HepG2 (cell line): ENCODE data around the gene CDK6. TPM values are rescaled to one million over a fixed set of nuclear protein-coding genes. Genes with fewer than 3 reads are reported as not detected.
A peak's percentile ranks its signal among the peaks of the same experiment; 100 is the strongest.

ENCODE experiments used
- CCDC6 ChIP-seq: sonication (generic); formaldehyde crosslinking; IDR thresholded peaks from 2 replicates; pipeline ENCODE4 v1.8.1; 2022; ENCODE audit warnings: mild to moderate bottlenecking, missing genetic modification reagents, moderate library complexity
- CENPX ChIP-seq: sonication (generic); formaldehyde crosslinking; IDR thresholded peaks from 2 replicates; pipeline ENCODE4 v1.9.0; 2021; ENCODE audit warnings: mild to moderate bottlenecking, missing genetic modification reagents, moderate library complexity
- FOXP1 ChIP-seq, 2 experiments: fragments of 450-650 bp in 1 of 2; IDR thresholded peaks; 2 replicates each; pipeline ENCODE4 v1.6.1; 2017 to 2018; ENCODE audit warnings: antibody characterized with exemption in 1 of 2
- FUBP1 ChIP-seq: sonication (generic); formaldehyde crosslinking; IDR thresholded peaks from 2 replicates; pipeline ENCODE4 v1.5.1; 2020; ENCODE audit warnings: missing genetic modification reagents, mild to moderate bottlenecking, borderline replicate concordance
- HMGXB4 ChIP-seq, 2 experiments: sonication (generic) in 1 of 2; formaldehyde crosslinking in 1 of 2; IDR thresholded peaks; 2 replicates each; pipeline versions ENCODE4 v1.4.0 to v1.6.1; 2018 to 2020; ENCODE audit warnings: missing genetic modification reagents in 2 of 2, borderline replicate concordance in 1 of 2, low read depth in 1 of 2, mild to moderate bottlenecking in 1 of 2, missing biosample characterization in 1 of 2
- MIER2 ChIP-seq: IDR thresholded peaks from 2 replicates; pipeline ENCODE4 v1.6.1; 2016; ENCODE audit warnings: missing biosample characterization, missing genetic modification reagents
- REST ChIP-seq, 2 experiments: IDR thresholded peaks; 2 replicates each; pipeline ENCODE4 v1.6.1; 2011 to 2012; ENCODE audit warnings: low read length in 2 of 2, borderline replicate concordance in 1 of 2, low read depth in 1 of 2, mild to moderate bottlenecking in 1 of 2, moderate library complexity in 1 of 2
- SMAD3 ChIP-seq: sonication (generic); formaldehyde crosslinking; IDR thresholded peaks from 2 replicates; pipeline ENCODE4 v1.4.0; 2020; ENCODE audit warnings: missing genetic modification reagents
- TCF12 ChIP-seq, 2 experiments: fragments of 450-650 bp in 1 of 2; sonication (generic) in 1 of 2; formaldehyde crosslinking in 1 of 2; IDR thresholded peaks; 2 replicates each; pipeline versions ENCODE4 v1.6.1 to v1.8.0; 2017 to 2022; ENCODE audit warnings: antibody characterized with exemption in 1 of 2, mild to moderate bottlenecking in 1 of 2, missing genetic modification reagents in 1 of 2, moderate library complexity in 1 of 2
- ZMAT5 ChIP-seq: sonication (generic); formaldehyde crosslinking; IDR thresholded peaks from 2 replicates; pipeline ENCODE4 v1.5.0; 2020; ENCODE audit warnings: mild to moderate bottlenecking, low read depth, missing genetic modification reagents, borderline replicate concordance
- ZNF460 ChIP-seq: sonication (generic); formaldehyde crosslinking; IDR thresholded peaks from 2 replicates; pipeline ENCODE4 v1.5.1; 2020; ENCODE audit warnings: missing genetic modification reagents, mild to moderate bottlenecking, borderline replicate concordance
- ZNF839 ChIP-seq: sonication (generic); formaldehyde crosslinking; IDR thresholded peaks from 2 replicates; pipeline ENCODE4 v1.4.0; 2020; ENCODE audit warnings: missing genetic modification reagents, mild to moderate bottlenecking, borderline replicate concordance
- polyA plus RNA-seq, 8 experiments: library from polyadenylated mRNA; depleted of rRNA in 3 of 8; stranded (reverse) in 7 of 8; unstranded in 1 of 8; fragments of >200 nt; fragmentation: Illumina TruSeq in 4 of 8; extraction: Trizol in 4 of 8; gene quantifications; 2 replicates each; pipeline versions ENCODE4 v1.2.1 to v1.2.3, GENCODE V29; 2011 to 2016; ENCODE audit warnings: low read depth in 4 of 8, missing spikeins in 1 of 8, mixed read lengths in 1 of 8; ENCODE audit not compliant: insufficient read depth in 1 of 8
- total RNA-seq, 5 experiments: library from RNA; depleted of rRNA; stranded (reverse); fragments of >200 nt; fragmentation: Illumina TruSeq; extraction: Trizol; gene quantifications; 2 replicates each; pipeline ENCODE4 v1.2.3, GENCODE V29; 2016; ENCODE audit warnings: low read depth in 1 of 5
- TF ChIP-seq, protein P1 (sequence below): sonication (generic); formaldehyde crosslinking; IDR thresholded peaks from 2 replicates; pipeline ENCODE4 v1.5.1; 2020; ENCODE audit warnings: mild to moderate bottlenecking, missing genetic modification reagents, borderline replicate concordance

CDK6 gene
- total and polyA plus RNA-seq, 2 of the 13 experiments (the other 11 are each of a cell fraction or from before 2014, with no cell fraction given), result 34.6 to 90.8 TPM

DNA sequence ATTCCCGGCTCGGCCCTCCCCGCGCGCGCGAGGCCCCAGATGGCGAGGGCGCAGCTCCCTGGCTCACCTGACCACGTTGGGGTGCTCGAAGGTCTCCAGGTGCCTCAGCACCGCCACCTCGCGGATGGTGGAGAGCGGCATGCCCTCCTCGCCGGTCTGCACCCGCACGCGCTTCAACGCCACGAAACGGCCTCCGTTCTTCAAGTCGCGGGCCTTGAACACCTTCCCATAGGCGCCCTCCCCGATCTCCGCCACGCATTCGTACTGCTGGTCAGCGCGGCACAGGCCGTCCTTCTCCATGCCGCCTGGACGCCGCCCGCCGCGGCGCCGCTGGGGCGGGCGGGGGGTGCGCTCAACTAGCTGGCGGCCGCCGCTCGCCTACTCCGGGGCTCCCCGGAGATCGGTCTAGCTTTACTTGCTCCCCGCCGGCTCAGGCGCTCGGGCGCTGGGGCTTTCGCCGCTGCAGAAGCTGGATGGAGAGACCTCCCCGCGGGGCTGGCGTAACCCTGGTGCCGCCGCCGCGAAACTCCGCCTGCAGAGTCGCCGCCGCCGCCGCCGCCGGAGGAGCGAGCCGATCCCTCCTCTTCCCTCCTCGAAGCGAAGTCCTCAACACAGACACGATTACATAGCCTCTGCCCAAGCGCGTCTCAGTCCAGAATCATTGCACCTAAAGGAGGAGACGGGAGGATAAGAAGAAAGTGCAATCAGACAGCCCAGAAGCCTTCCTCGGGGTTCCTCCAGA, 3.2 kb downstream of the CDK6 start (continued):
- TF ChIP-seq ZNF460 (no peak), SMAD3 (CRISPR knock-in tag) (0 out of 2 replicates have a peak, but pooled peaks have one; percentile 58), ZNF839 (CRISPR knock-in tag) (no peak), REST (IDR thresholded peaks at IDR 0.05; ENCODE audit: borderline replicate concordance in 1 of 2, low read depth in 1 of 2, low read length in 2 of 2) (no peak), CCDC6 (CRISPR knock-in tag) (peak; percentile 77; the same call in 1 of the 2 replicates), CENPX (CRISPR knock-in tag) (no peak), FUBP1 (CRISPR knock-in tag) (no peak), ZMAT5 (CRISPR knock-in tag) (no peak), MIER2 (CRISPR knock-in tag) (no peak), TCF12 (IDR thresholded peaks at IDR 0.05) (no peak), TCF12 (CRISPR knock-in tag; IDR thresholded peaks at IDR 0.05) (peak; percentile 64; the same call in 1 of the 2 replicates), HMGXB4 (CRISPR knock-in tag; IDR thresholded peaks at IDR 0.05; ENCODE audit: borderline replicate concordance in 1 of 2, low read depth in 1 of 2) (peak; percentile 97), FOXP1 (IDR thresholded peaks at IDR 0.05) (no peak), FOXP1 (CRISPR knock-in tag; IDR thresholded peaks at IDR 0.05) (no peak)
- TF ChIP-seq, protein P1, sequence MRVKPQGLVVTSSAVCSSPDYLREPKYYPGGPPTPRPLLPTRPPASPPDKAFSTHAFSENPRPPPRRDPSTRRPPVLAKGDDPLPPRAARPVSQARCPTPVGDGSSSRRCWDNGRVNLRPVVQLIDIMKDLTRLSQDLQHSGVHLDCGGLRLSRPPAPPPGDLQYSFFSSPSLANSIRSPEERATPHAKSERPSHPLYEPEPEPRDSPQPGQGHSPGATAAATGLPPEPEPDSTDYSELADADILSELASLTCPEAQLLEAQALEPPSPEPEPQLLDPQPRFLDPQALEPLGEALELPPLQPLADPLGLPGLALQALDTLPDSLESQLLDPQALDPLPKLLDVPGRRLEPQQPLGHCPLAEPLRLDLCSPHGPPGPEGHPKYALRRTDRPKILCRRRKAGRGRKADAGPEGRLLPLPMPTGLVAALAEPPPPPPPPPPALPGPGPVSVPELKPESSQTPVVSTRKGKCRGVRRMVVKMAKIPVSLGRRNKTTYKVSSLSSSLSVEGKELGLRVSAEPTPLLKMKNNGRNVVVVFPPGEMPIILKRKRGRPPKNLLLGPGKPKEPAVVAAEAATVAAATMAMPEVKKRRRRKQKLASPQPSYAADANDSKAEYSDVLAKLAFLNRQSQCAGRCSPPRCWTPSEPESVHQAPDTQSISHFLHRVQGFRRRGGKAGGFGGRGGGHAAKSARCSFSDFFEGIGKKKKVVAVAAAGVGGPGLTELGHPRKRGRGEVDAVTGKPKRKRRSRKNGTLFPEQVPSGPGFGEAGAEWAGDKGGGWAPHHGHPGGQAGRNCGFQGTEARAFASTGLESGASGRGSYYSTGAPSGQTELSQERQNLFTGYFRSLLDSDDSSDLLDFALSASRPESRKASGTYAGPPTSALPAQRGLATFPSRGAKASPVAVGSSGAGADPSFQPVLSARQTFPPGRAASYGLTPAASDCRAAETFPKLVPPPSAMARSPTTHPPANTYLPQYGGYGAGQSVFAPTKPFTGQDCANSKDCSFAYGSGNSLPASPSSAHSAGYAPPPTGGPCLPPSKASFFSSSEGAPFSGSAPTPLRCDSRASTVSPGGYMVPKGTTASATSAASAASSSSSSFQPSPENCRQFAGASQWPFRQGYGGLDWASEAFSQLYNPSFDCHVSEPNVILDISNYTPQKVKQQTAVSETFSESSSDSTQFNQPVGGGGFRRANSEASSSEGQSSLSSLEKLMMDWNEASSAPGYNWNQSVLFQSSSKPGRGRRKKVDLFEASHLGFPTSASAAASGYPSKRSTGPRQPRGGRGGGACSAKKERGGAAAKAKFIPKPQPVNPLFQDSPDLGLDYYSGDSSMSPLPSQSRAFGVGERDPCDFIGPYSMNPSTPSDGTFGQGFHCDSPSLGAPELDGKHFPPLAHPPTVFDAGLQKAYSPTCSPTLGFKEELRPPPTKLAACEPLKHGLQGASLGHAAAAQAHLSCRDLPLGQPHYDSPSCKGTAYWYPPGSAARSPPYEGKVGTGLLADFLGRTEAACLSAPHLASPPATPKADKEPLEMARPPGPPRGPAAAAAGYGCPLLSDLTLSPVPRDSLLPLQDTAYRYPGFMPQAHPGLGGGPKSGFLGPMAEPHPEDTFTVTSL, result no peak
